GM19463 (cell line): ENCODE data around the gene SNAP25.

Experiments used
- ATAC-seq: cut with Tn5 transposase; IDR thresholded peaks from one replicate; pipeline ENCODE4 v1.9.1; 2021; ENCODE audit warnings: mild to moderate bottlenecking, moderate library complexity; ENCODE audit not compliant: unreplicated experiment

SNAP25 gene

DNA sequence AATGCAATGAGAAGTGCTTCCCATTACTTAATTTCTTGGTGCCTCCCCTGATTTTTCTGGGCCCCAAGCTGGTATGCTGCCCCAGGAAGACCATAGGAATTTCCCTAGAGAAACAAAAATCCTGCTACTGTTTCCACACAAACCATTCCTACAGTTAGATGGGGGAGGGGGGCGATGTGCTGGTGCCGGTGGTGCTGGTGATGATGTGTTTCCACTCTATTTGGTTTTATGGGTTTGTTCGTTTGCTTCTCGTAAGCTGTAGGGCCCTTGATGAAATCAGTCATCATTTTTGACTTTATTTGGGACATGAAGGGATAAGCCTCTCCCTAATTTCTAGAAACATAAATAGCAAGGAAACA is 110.2 kb downstream of the SNAP25 start:
- ATAC-seq = no peak

GRCh38 chr20:10329387-10330005 is 110.9 kb downstream of the SNAP25 start:
- ATAC-seq = no peak

DNA sequence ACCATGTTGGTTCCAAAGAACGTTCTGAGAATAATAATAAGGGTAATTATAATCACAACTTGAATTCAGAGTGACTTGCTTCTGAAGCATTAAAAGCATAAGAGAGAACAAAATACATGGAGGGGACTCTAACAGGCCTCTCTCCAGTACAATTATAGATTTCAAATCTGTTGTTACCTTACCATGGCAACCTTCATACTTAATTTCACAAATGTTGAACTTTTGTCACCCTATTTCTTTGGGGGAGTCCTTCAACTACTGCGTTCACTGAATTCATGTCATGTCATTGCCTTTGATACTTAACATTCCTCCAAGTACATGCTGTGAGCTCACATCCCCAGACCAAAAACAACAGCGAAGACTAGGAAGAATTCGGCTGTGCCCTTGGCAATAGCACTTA is 111.4 kb downstream of the SNAP25 start:
- ATAC-seq = no peak

- ATAC-seq = no peak
Measured at GRCh38 chr20:10332656-10333415, 114.2 kb downstream of the SNAP25 start.

GRCh38 chr20:10336959-10337729 is 118.5 kb downstream of the SNAP25 start:
- no peak for ATAC-seq

DNA sequence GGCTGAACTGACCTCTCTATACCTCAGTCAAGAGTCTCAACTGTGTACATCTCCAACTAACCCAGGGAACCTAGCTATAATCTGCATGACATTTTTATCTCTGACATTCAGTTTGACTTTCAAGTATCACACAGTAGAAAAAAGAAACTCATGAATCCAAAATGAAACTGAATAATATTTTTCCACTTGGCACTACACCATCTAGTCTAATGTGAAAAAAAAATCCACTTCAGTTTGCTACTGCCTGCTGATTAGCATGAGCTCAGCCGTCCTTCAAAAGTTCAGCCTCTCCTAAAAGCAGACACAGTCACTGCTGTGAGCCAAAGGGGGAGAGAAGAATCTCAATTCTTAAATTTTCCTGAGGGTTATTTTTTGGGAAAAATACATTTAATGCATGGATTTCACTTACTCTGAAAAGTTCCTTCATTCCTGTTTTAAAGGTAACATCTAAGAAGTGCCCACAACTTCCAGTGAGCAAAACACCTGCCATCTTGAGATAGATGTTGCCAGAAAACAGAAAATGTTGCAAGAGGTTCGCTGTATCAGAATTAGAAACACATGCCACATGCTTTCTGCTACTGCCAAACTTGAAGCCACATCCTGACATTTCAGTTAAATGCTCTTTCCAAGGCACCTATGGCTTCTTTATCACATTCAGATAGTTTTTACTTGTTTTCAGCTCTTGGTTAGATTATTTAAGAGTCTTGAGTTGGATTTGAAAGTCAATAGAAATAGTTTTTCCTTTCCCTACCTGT is 120.0 kb downstream of the SNAP25 start:
- ATAC-seq = no peak

DNA sequence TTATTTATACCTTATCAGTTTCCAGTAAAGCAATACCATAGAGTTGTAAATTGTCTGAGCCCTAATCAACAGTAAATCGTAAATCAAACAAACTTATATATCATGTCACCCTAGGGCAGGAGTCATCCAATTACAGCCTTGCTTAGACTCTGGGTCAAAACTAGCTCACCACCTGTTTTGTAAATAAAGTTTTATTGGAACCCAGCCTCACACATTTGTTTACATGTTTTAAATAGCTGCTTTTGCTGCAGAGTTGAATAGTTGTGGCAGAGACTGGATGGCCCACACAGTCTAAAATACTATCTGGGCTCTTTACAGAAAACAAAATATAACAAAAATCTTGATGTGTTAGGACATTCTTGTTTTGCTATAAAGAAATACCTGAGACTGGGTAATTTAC is 121.0 kb downstream of the SNAP25 start:
- ATAC-seq = no peak

DNA sequence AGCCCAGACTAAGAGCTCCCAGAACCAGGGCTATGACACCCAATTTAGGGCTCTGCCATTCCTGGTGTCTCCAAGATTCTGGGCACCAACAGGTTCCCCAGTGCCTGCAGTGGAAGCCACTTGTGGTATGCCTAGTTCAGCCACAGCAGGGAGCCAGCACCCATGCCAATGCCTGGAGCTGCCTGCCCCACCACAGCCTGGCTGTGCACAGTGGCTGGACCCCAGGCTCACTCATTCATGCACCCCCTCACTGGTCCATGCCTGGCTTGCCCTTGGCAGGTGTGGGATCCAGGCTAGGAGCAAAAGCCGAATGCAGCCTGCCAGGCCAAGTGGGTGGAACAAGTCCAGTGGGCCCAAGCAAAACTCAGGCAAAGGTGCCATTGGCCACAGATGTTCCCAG is 123.5 kb downstream of the SNAP25 start:
- ATAC-seq = no peak

DNA sequence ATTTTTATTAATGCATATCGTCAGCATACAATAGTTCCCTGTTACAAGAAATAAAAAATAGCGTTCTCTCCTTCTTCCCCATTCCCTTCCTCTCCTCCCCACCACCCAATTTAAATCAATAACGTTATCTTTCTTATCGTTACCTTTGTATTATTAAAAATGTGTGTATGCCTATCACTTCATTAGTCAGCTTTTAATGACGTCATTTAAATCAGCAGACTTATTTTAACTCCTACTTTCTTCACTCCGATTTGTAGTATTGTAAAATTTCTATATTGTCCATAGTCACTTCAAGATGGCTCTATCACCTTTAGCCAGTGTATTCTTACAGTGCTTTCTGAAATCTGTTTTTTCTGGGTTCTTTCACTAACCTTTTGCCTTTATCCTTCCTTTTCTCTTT is 126.3 kb downstream of the SNAP25 start:
- ATAC-seq = no peak

GRCh38 chr20:10347086-10347880 is 128.7 kb downstream of the SNAP25 start:
- no peak for ATAC-seq

DNA sequence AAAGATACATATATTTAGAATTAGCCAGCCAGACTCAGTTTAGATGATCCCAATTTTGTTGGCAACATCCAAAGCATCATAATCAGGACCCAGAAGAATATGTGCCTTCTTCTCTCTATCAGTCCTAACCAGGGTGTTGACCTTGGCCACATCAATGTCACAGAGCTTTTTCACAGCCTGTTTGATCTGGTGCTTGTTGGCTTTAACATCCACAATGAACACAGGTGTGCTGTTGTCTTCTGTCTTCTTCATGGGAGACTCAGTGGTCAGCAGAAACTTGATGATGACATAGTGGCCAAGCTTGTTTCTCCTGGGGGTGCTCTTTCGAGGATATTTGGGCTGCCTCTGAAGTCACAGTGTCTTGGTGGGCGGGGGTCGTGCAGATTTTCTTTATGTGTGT is 130.5 kb downstream of the SNAP25 start:
- no peak for ATAC-seq

DNA sequence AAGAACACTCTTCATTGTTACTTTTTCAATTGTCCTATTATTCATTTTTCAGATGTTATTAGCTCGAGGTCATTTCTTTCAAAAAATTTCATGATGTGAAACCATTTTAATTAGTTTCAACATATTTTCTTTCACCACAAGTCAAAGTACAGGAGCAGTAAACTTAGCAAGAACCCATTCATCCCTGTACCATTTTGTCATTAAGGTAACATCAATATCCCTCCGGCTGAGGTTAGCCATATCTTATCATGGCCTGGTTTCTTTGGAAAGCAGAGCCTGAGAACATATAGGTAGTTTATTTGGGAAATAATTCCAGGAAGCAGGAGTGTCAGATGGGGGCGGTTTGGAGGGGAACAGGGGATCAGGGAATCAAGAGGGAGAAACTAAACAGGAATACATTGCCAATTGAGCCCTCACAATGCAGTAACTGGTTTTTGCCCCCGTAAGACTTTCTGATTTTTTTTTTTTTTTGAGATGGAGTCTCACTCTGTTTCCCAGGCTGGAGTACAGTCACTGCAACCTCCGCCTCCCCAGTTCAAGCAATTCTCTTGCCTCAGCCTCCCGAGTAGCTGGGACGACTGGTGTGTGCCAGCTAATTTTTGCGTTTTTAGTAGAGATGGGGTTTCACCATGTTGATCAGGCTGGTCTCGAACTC is 131.7 kb downstream of the SNAP25 start:
- ATAC-seq = no peak

- no peak for ATAC-seq
Measured at GRCh38 chr20:10352934-10353824, 134.5 kb downstream of the SNAP25 start.

DNA sequence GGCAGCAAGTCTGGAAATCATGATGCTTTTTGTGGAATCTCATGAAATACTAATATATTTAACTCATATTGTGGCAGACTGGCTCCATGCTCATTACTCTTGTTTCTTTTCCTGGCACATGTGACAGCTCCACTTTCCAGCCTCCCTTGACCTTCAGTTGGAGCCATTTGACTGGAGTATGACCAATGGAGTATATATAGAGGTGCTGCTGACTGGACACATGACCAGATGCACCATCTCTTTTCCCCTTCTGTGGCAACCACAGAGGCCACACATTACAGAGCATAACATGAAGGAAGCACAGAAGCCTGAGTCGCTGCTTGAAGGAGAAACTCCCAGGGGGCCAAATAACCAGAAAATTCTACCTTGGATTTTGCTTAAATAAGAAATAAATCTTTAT is 138.0 kb downstream of the SNAP25 start:
- no peak for ATAC-seq
